SHP77 treated with DMSO at 0.1 percent for 48 hours (cell line): ENCODE results near the gene CHEK2.
"Not testable (repeated sequence)": the region's sequence is repeated elsewhere in the genome, so short reads cannot be mapped to it uniquely, and the experiment has no call there.

ENCODE experiments used
- DNase-seq: peaks from one replicate; lab custom pipeline; 2025; lab: John Stamatoyannopoulos, UW

Gene CHEK2

DNA sequence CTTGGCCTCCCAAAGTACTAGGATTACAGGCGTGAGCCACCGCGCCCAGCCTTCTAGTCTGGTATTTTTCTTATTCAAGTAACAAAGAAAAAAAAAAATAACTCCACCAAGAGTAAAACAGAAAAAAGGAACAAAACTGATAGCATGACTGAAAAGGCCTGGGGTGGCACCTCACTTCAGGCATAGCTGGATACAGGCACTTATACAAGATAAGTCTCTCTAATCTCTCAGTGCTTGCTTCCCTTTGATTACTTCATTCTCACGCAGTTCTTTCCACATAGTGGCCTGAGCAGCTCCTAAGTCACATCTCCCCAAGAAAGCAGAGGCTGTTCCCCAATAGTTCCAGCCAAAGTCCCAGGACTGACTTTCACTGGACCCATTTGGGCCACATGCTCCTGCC lies 58.7 kb downstream of the CHEK2 start:
- not testable (repeated sequence) for DNase-seq

DNA sequence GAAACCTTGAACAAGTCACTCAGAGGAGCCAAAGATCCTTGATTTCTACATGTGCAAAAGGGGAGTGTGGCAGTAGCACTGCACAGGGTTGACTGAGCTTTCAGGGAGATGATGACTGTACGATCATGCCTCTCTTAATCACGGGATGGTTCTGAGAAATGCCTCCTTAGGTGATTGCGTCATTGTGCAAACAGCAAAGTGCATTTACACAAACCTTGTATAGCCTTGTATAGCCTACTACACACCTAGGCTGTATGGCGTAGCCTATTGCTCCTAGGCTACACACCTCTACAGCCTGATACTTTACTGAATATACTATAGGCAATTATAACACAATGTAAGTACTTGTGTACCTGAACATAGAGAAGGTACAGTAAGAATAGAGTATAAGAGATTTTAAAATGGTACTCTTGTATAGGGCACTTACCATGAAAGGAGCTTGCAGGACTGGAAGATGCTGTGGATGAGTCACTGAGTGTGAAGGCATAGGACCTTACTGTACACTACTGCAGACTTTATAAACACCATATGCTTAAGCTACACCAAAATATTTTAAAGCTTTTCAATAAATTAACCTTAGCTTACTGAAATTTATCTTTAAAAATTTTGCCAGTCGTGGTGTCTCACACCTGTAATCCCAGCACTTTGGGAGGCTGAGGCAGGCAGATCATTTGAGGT lies 60.7 kb downstream of the CHEK2 start:
- not testable (repeated sequence) for DNase-seq

DNA sequence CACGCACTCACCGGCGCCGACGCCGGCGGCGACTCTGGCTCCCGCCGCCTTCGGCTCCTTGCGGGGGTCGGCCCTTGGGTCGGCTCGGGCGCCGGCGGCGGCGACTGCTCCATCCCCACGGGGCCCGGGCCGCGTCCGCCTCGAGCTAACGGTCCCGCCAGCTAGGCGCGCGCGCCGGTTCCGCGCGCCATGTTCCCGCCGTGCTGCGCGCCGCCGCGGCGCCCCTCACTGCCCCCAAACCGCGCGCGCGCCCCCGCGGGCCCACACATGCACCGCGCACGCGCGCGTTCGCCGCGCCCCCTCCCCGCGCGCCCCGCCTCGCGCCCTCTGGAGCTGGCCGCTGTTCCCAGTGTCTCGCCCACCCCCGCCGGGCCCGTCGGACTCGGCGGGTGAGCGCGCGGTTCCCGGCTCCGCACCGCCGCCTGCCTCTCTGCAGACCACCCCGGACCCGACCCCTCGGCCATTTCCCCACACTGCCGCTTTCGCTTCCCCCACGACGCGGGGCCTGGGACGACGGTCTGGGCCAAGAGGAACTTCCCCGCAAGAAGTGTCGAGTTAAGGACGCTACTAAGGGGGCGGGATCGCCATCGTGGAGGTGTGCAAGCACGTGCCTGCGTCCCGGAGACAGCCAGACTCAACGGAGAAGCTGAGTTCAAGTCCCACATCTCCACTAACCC lies 61.9 kb downstream of the CHEK2 start, which contains the start of gene TTC28:
TSS of gene TTC28 (minus strand) at position 230 of the 677 bp plus-strand sequence. CDS start at position 113, 117 bp downstream.
- DNase-seq = peak; percentile 13

DNA sequence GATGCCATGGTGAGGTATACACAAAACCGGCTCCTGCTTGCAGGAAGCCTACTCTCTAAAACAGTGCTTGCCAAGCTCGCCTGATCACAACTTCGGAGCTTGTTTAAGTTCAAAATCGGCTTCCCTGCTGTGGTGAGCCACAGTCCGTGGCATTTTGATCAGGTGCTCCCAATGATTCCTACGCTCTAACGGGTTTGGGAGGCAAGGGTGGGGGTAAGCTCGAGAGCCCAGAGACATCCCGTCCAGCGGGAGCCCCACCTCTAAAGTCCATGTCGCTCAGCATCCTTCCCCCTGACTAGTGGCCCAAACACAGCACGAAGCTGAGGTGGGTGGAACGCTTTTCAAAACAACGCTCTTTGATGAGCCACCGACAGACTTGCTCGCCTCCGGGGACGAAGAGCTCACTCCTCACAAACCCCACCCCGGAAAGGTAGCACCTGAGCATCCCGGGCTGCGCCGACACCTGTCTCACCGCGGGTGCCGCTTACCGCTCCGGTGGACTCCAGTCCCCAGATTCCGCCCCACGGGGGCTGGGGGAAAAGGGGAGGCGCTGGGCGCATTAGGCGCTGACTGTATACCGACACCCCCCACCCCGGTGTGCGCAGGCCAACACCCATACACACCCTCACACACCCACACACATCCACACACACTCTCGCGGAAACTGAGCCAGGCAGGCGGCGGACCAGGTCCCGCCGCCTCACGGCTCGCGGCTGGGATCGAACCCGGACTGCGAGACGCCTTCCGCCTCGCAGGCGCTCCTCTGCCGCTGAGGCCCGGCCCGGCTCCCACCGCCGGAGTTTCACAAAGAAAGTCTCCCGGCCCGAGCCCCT lies 62.6 kb downstream of the CHEK2 start:
- DNase-seq = not testable (repeated sequence)

DNA sequence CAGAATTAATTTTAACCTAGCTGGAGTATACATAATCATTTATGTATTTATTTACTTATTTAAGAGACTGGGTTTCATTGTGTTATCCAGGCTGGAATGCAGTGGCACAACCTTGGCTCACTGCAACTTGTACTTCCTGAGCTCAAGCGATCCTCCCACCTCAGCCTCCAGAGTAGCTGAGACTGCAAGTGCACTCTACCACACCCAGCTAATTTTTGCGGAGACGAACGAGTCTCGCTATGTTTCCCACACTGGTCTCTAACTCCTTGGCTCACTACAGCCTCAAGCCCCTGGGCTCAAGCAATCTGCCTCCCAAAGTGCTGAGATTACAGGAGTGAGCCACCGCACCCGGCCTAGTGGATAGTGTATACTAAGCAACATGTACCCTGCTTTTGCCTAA lies 63.5 kb downstream of the CHEK2 start:
- DNase-seq = not testable (repeated sequence)

DNA sequence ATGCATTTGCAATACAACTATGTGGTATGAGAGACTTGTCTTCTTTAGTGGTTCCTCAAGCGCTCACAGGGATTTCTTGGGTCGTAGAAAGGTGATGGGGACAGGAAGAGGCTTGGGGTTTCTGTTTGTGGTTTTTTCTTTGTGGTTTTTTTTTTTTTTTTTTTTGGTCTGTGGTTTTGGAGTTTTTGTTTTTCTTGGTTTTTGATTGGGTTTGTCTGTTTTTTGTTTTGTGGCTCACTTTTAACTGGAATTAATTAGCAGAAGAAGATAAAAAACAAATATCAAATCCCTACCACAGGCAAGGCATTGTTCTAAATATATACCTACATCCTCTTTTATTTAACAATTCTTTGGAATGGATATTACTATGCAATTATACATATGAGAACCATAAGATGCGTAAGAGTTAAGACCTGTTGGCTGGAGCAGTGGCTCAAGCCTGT lies 67.5 kb downstream of the CHEK2 start:
- no peak for DNase-seq

DNA sequence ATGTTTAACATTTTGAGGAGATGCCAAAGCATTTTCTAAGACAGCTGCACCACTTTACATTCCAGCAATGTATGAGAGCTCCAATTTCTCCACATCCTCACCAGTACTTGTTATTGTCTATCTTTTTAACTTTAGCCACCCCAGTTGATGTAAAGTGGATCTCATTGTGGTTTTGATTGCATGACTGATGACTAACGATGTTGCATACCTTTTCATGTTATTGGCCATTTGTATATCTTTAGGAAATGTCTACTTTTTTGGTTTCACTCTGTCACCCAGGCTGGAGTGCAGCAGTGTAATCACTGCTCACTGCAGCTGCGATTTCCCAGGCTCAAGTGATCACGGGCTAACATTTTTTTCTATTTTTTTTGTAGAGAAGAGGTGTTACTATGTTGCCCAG lies 70.9 kb downstream of the CHEK2 start:
- no peak for DNase-seq

DNA sequence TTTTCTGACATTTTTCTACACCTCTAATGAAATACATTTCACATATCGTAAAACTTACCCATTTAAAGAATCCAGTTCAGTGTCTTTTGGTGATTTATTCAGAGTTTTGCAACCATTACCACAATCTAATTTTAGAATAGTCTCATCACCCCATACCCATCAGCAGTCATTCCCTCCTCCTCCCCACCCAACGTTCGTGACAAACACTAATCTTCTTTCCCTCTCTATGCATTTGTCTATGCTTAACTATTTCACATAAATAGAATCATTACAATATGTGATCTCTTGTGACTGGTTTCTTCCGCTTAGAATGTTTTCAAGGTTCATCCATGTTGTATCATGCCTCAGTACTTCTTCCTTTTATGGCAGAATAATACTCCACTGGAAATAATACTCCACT lies 71.5 kb downstream of the CHEK2 start:
- DNase-seq = no peak

DNA sequence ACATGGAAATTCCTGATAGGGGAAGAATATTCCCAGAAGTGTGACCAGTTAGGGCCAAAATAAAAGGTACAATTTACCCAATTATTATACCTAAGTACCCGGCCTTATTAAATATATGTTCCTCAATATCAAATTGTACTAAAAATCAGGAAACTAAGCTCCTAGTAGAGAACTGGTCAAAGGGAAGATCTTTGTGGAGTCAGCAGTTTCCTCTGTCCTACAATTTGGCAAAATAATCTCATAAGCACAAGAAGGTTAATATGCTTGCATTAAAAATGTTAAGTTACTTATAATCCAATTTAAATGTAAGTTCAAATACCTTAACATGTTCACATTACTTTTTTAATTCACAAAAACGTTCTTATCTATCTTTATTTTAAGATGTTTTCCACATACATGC lies 72.2 kb downstream of the CHEK2 start:
- no peak for DNase-seq

DNA sequence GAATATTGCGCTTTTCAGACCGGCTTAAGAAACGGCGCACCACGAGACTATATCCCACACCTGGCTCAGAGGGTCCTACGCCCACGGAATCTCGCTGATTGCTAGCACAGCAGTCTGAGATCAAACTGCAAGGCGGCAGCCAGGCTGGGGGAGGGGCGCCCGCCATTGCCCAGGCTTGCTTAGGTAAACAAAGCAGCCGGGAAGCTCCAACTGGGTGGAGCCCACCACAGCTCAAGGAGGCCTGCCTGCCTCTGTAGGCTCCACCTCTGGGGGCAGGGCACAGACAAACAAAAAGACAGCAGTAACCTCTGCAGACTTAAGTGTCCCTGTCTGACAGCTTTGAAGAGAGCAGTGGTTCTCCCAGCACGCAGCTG lies 78.1 kb downstream of the CHEK2 start:
- DNase-seq = not testable (repeated sequence)

DNA sequence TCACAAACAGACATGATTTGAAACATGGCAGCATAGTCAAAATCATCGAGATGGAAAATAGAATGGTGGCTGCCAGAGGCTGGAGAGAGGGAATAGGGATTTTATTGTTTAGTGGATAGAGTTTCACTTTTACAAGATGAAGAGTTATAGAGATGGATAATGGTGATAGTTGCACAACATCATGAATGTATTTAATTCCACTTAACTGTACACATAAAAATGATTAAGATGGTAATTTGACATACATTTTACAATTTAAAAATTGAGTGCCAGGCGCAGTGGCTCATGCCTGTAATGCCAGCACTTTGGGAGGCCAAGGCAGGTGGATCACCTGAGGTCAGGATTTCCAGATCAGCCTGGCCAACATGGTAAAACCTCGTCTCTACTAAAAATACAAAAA lies 83.2 kb downstream of the CHEK2 start:
- no peak for DNase-seq

DNA sequence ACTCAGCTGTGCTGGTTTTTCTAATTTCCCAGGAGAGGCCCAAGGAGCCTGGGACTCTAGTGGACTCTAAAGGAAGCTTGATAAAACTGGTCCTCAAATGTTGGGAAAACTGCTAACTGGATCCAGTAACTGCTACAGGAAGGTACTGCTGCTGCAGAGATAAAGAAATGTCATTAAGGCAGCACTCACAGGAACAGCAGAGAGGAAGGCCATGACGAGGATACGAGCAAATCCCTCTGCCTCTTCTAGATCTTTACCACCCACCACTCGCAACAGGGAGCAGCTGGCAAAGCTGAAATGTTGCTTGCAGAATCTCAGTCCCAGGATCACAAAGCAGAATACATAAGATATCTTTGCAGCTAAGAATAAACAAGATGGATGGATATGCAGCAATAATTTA lies 85.4 kb downstream of the CHEK2 start:
- no peak for DNase-seq

DNA sequence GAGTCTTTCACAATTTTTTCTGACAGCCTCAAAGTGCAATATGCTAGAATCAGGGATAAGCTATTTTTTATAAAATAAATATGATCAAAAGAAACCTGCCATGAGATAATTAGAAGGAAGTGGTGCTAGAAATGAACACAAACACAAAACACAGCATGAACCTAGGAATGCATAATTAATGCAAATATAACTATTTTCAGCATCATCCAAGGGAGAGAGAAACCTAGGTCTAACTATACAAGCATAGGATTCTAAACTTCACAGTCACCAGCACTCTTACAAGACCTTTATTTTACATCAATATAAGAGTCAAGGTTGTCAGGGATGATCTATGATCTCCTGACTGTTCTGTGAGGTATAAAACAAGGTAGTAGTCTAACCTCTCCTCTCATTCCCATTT lies 91.2 kb downstream of the CHEK2 start:
- DNase-seq = no peak

DNA sequence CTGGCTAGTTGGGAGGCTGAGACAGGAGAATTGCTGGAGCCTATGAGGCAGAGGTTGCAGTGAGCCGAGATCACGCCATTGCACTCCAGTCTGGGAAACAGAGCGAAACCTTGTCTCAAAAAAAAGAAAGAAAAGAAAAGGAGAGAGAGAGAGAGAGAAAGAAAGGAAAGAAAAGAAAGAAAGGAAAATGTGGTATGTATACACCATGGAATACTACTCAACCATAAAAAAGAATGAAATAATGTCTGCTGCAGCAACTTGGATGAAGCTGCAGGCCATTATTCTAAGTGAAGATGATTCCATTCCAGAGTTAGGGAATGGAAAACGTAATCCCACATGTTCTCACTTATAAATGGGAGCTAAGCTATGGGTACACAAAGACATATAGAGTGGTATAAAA lies 92.8 kb downstream of the CHEK2 start:
- no peak for DNase-seq

DNA sequence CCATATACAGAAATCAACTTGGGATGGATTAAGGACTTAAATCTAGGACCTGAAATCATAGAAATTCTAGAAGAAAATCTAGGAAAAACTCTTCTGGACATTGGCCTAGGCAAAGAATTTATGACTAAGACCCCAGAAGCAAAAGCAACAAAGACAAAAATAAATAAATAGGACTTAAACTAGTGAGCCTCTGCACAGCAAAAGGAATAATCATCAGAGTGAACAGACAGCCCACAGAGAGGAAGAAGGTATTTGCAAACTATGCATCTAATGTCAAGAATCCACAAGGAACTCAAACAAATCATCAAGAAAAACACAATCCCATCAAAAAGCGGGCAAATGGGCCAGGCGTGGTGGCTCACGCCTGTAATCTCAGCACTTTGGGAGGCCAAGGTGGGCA lies 94.4 kb downstream of the CHEK2 start:
- DNase-seq = no peak

DNA sequence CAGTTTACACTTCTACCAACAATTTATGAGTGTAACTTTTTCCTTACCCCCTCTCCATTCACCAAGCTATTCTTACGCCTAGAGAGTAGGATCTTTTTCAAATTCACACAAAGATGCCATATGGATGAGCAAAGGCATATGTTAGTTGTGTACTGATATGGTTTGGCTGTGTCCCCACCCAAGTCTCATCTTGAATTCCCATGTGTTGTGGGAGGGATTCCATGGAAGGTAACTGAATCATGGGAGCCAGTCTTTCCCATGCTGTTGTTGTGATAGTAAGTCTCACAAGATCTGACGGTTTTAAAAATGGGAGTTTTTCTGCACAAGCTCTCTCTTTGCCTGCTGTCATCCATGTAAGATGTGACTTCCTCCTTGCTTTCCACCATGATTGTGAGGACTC lies 102.3 kb downstream of the CHEK2 start:
- no peak for DNase-seq
